Activated CD8-positive, alpha-beta memory T cell treated with anti-CD3 and anti-CD28 coated beads for 4 hours (primary cell): ENCODE data around the gene CNTN1.
"Not testable (repeated sequence)": the region's sequence is repeated elsewhere in the genome, so short reads cannot be mapped to it uniquely, and the experiment has no call there.

ENCODE experiments used
- DNase-seq, 2 donors: peaks; one replicate each; pipeline ENCODE4 v3.0.0-alpha.2; 2020; ENCODE audit warnings: low read depth in 2 of 2

The CNTN1 gene

DNA sequence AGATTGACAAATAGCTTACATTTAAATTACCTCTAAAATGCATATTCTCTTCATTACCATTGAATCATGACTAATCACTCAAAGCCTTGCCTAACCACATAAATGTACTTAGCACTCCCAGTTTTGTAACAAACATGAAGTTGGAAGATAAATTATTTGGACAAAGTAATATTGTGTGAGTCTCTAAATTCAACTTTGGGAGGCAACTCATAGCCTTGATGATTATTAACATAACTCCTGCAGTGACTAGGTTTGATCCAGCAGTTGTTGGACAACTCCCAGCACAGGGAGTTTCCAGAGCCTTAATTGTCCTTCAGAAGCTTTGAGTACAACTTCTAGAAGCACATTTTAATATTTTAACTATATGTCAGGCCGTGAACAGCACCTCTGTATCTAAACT is 342.4 kb downstream of the CNTN1 start:
- DNase-seq, result no peak

GRCh38 chr12:41039461-41039860 is 347.2 kb downstream of the CNTN1 start:
- DNase-seq, result no peak

DNA sequence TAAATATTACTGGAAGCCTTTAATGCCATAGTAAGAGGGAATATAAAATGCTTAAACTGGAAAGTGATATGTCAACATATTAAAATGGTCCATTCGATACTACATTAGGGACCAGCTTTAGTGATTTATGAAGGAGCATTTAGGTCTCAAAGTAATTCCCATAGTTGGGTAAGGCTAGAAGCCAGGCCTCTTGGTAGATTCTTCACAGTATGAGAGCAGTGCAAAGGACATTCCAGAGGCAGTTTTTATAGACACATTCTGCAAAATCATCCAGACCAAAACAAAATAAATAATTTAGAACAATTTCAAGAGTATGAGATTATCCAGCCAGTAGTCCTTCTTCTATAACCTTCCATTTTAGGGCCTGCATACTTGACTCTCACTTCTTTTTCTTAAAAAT is 353.3 kb downstream of the CNTN1 start:
- DNase-seq, result no peak

DNA sequence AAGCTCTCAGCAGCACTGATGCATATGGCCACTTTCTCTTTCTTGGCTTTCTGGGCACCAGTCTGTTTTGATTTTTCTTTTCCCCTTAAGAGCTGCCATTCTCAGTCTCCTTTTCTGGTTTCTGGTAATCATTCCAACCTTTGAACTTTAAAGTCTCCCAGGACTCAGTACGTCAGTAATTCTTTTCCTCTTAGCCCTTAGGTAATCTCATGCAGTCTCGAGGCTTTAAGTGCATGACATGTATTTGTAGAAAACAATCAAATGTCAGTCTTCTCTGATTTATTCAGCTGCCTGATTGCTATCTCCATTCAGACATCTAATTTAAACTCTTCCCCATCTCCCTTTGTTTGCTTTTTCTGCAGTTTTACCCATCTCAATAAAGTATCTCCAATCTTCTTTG is 356.8 kb downstream of the CNTN1 start:
- no peak for DNase-seq

DNA sequence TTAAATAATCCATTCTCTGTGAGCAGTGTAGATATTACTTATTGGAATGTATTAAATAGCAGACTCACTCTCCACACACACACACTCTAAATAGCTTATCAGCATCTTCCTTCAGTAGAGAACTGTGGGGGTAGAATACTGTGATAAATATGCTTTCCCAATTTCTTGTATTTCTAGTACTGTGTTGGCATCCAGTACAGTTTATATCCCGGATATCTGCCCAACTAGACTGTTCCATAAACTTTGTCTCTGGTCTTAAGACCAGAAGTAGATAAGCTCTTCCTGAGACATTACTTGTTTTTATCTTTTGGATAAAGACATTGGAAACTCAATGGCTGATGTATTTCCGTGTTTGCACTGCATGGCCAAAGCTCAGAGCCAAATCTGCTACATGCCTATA is 359.7 kb downstream of the CNTN1 start:
- no peak for DNase-seq

GRCh38 chr12:41052441-41052840 is 360.2 kb downstream of the CNTN1 start:
- no peak for DNase-seq

DNA sequence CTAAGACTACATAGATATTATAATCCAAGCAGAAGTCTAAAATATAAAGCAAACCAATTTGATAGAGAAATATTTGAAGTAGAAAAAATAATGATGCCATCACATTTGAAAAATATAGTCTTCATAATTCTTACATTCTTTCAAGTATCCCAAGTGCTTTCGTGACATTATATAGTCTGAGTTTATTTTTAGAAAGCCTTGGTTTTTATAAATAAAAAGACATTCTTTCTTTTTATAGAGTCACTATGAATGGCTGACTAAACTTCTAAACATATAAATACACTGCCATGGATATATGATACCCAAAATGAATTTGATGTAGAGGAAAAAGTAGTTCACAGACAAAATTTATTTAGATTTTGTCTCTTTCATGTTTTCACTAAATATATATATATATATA is 360.8 kb downstream of the CNTN1 start:
- DNase-seq, result no peak

GRCh38 chr12:41055875-41056577 is 363.8 kb downstream of the CNTN1 start:
- DNase-seq, result no peak

DNA sequence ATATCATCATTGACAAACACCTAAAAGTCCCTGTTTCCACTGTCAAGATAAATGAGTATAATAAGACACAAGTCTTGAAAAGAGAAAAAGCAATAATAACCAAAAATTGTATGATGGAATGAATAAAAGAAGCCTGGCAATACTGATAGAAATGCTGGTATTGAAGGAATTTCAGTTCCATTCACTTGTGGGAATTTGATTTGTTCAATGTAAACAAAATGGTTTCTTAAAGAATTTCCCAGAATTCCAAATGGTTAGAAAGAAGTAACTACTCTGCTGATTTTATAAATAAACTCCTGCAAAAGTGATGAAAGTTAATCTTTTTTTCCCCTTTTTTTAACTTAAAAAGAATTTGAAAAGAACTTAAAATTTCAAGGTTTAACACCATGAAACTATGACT is 366.0 kb downstream of the CNTN1 start:
- DNase-seq, result no peak

GRCh38 chr12:41061192-41061591 is 369.0 kb downstream of the CNTN1 start:
- no peak for DNase-seq

DNA sequence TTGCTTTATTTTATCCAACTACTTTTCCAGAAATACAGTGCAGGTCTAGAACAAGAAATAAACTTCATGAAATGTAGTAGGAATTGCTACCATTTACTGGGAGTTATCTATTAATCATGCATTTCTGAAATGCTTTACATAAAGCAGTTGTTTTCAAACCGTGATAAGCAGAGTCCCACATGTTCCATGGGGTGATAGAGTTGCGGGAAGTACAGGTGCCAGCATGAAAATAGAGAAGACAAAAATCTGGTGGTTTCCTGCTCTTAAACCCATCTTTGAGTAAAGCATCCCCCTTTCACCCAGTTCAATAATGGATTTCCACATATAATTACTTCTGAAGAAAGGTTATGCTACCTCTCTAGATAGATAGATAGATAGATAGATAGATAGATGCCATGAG is 372.2 kb downstream of the CNTN1 start:
- DNase-seq, result no peak

GRCh38 chr12:41067941-41068645 is 375.9 kb downstream of the CNTN1 start:
- no peak for DNase-seq

GRCh38 chr12:41073633-41074472 is 381.6 kb downstream of the CNTN1 start:
- no peak for DNase-seq

- DNase-seq, result no peak
Observed at GRCh38 chr12:41074473-41074769, 382.2 kb downstream of the CNTN1 start.

DNA sequence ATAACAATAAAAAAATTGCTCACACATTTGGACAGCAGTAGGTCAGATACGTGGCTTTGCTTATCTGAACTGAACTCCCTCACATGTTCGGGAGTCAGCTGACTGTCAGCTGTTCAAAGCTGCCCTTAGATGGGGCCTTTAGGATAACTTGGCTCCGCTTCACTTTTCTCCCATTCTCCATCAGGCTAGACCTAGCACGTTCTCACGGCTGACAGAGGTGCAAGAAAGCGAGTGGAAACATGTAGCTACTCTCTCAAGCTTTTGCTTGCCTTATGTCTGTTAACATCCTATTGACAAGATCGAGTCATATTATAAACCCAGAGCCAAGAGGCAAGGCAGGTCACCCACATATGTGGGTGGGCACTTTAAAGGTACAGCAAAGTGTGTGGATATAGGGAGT is 383.9 kb downstream of the CNTN1 start:
- DNase-seq, result no peak

DNA sequence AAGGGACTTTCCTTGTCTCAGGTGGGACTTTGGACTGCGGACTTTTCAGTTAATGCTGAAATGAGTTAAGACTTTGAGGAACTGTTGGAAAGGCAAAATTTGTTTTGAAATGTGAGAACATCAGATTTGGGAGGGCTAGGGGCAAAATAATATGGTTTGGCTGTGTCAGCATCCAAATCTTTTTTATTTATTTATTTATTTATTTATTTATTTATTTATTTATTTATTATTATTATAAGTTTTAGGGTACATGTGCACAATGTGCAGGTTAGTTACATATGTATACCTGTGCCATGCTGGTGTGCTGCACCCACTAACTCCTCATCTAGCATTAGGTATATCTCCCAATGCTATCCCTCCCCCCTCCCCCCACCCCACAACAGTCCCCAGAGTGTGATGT is 389.0 kb downstream of the CNTN1 start:
- DNase-seq, result not testable (repeated sequence)

DNA sequence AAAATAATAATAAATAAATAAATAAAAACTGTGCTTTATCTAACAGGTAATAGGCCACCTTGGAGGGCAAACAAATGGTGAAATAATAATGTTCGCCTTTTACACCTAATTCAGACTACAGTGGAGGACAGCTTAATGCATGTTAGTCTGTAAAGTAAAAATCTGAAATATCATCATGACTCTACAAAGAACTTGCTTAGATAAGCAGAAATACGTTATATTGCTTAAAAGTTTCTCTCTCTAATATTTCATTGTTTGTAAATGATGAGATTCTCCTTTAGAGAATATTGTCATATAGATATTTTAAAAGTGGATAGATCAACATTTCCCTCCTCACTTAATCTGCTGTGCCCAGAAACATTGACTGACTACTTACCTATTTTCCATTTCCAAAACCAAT is 397.2 kb downstream of the CNTN1 start:
- no peak for DNase-seq

GRCh38 chr12:41092115-41092514 is 399.9 kb downstream of the CNTN1 start:
- DNase-seq, result no peak

GRCh38 chr12:41096797-41097196 is 404.6 kb downstream of the CNTN1 start:
- DNase-seq, result no peak

DNA sequence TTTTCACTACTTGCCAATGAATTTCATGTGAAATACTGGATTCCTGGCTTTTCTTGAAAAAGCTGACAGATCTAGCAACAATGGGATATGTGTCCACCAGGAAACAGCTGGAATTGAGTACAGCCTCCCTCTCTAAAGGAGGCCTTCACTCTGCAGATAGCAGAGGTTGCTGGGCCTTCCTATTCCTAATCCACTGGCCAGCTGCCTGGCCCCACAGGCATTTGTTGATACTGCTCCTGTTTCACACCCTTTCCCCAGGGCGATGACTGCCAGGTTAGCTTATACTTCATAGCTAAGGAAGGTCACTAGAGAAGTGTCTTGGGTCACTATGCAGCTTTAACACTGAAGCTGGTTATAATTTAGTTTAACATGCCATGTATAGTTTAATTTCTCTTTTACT is 408.3 kb downstream of the CNTN1 start:
- no peak for DNase-seq

GRCh38 chr12:41101806-41102205 is 409.6 kb downstream of the CNTN1 start:
- DNase-seq, result no peak

DNA sequence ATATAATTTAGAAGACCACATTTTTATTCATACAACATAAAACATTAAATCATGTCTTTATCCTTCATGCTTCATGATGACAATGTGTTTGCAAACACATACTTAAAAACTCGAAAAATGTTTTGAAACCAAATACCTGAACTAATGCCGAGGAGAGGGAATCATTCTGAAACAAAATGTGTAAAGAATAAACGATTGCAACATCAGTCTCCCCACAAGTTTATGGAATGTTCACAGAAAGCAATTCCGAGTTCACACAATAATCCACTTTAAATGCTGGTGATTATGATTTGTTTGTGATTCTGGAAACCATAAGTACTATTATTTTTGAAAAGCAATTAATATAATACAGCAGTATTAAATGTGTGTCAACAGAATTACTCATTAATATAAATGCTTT is 411.4 kb downstream of the CNTN1 start:
- no peak for DNase-seq

DNA sequence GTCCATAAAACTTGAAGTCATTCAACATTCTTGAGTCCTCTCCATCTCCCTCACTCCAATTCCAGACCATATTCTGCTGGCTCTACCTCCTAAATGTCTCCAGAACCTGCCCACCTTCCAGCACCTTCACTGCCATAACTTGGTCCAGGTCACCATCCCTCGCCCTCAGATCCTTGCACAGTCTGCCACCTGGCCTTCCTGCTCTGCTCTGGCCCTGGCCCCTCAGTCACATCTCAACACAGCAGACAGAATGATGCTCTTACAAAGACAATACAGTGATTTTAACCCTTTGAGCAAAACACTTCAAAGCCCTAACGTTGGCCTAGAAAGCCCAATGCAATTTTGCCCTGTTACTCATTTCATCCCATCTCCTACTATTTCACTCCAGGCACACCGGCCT is 414.1 kb downstream of the CNTN1 start:
- DNase-seq, result no peak
